Panc1 (cell line): ENCODE data around the gene NR4A1. TPM values are rescaled to one million over a fixed set of nuclear protein-coding genes. Genes with fewer than 3 reads are reported as not detected.

Experiments used
- ATAC-seq: fragments of 200-7000 bp; cut with Tn5 transposase; 2 replicates; pipeline ENCODE4 v1.9.1; 2020; ENCODE audit warnings: mild to moderate bottlenecking, moderate library complexity
- BruUV-seq: library from RNA; stranded (reverse); fragments of 400-500 nt; replicated peaks from 2 replicates; lab custom pipeline; 2021; lab: Mats Ljungman, UMichigan
- CTCF ChIA-PET: fragments of 300-600 bp; sonication (Branson Sonifier 250); formaldehyde crosslinking; loops from one replicate; lab custom pipeline; 2022; ENCODE audit warnings: antibody characterized with exemption; lab: Charles Lee
- POLR2A ChIA-PET: fragments of 300-600 bp; sonication (Branson Sonifier 250); formaldehyde crosslinking; loops from one replicate; lab custom pipeline; 2022; ENCODE audit warnings: antibody characterized with exemption; lab: Charles Lee
- DNase-seq: peaks from one replicate; pipeline ENCODE4 v3.0.0-alpha.2; 2010; ENCODE audit warnings: low read depth, low spot score
- H3K27ac ChIP-seq: 2 replicates; pipeline ENCODE4 v1.5.1; 2011; ENCODE audit warnings: mild to moderate bottlenecking, low read length, inconsistent platforms
- H3K27me3 ChIP-seq: fragments of 200-500 bp; sonication (Bioruptor generic); 2 replicates; pipeline ENCODE4 v1.6.0; 2014; ENCODE audit warnings: low read length, inconsistent platforms; ENCODE audit not compliant: control insufficient read depth, insufficient read depth
- H3K36me3 ChIP-seq: fragments of 200-500 bp; sonication (Bioruptor generic); 2 replicates; pipeline ENCODE4 v1.5.1; 2014; ENCODE audit warnings: inconsistent platforms, mild to moderate bottlenecking, low read length, moderate library complexity; ENCODE audit not compliant: control insufficient read depth, insufficient read depth
- H3K4me1 ChIP-seq: 2 replicates; pipeline ENCODE4 v1.5.1; 2011; ENCODE audit warnings: inconsistent platforms, mild to moderate bottlenecking, low read length, moderate library complexity; ENCODE audit not compliant: control insufficient read depth, insufficient read depth
- H3K4me3 ChIP-seq, 2 experiments: 2 replicates each; pipeline ENCODE4 v1.5.1; 2011 to 2012; ENCODE audit warnings: low read depth in 2 of 2, low read length in 2 of 2, mild to moderate bottlenecking in 2 of 2, inconsistent platforms in 1 of 2, moderate library complexity in 1 of 2
- H3K9me3 ChIP-seq: fragments of 200-500 bp; sonication (Bioruptor generic); 2 replicates; pipeline ENCODE4 v1.5.1; 2014; ENCODE audit warnings: low read depth, mild to moderate bottlenecking, inconsistent platforms, low read length, moderate library complexity; ENCODE audit not compliant: control insufficient read depth, insufficient read depth
- POLR2AphosphoS5 ChIP-seq: IDR thresholded peaks from 2 replicates; pipeline ENCODE4 v1.6.1; 2012; ENCODE audit warnings: mild to moderate bottlenecking, low read depth, low read length, moderate library complexity
- SIN3A ChIP-seq: IDR thresholded peaks from 2 replicates; pipeline ENCODE4 v1.6.1; 2012; ENCODE audit warnings: low read depth, mild to moderate bottlenecking, low read length, moderate library complexity, borderline replicate concordance; ENCODE audit not compliant: insufficient read depth
- in situ Hi-C: cut with HindIII; loops from 2 replicates; pipeline ENCODE4 v1.10.0; 2016; ENCODE audit warnings: low sequenced_read_pairs, low pct_unique_long_range_greater_than_20kb
- intact Hi-C: fragments of 100-400 bp; cut with micrococcal nuclease; formaldehyde crosslinking; loops from one replicate; pipeline ENCODE4 v1.10.0; 2022; ENCODE audit not compliant: unreplicated experiment
- total RNA-seq: library from RNA; stranded (reverse); gene quantifications from one replicate; pipeline ENCODE4 v1.2.1, GENCODE V29; 2021; ENCODE audit not compliant: unreplicated experiment
- TF ChIP-seq, protein P1 (sequence below): fragments of 450-650 bp; IDR thresholded peaks from 2 replicates; pipeline ENCODE4 v1.5.1; 2017; ENCODE audit warnings: mild to moderate bottlenecking
- TF ChIP-seq, protein P2 (sequence below), 2 experiments: IDR thresholded peaks; 2 replicates each; pipeline ENCODE4 v1.6.1; 2011 to 2012; ENCODE audit warnings: low read depth in 2 of 2, control low read depth in 1 of 2, low read length in 1 of 2, mild to moderate bottlenecking in 1 of 2, moderate library complexity in 1 of 2; ENCODE audit not compliant: insufficient read depth in 1 of 2

The NR4A1 gene
- total RNA-seq, 1 experiment from 2014 or later = 2.0 TPM

DNA sequence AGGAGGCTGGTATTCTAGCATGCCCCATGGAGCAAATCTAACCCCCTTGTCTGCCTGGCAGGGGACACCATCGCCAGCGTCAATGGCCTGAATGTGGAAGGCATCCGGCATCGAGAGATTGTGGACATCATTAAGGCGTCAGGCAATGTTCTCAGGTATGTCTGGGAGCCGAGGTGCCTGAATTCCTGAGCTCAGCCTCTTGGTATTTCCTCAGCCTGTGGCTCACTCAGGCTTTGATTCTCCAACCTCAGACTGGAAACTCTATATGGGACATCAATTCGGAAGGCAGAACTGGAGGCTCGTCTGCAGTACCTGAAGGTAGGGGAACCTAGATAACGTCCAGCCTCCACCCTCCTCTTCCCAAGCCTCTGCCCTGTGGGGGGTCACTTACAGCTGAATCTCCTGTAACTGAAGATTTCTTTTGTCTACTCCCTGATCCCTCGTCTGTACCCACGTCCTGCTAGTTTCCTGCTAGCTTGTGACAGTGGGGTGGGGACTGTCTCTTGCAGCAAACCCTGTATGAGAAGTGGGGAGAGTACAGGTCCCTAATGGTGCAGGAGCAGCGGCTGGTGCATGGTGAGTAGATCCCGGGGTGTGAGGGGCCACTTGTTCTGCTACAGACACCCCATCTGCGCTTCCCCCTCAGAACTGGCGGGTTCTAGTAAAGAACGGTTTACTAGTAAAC is 37.5 kb upstream of the NR4A1 start:
- TF ChIP-seq, protein P1, sequence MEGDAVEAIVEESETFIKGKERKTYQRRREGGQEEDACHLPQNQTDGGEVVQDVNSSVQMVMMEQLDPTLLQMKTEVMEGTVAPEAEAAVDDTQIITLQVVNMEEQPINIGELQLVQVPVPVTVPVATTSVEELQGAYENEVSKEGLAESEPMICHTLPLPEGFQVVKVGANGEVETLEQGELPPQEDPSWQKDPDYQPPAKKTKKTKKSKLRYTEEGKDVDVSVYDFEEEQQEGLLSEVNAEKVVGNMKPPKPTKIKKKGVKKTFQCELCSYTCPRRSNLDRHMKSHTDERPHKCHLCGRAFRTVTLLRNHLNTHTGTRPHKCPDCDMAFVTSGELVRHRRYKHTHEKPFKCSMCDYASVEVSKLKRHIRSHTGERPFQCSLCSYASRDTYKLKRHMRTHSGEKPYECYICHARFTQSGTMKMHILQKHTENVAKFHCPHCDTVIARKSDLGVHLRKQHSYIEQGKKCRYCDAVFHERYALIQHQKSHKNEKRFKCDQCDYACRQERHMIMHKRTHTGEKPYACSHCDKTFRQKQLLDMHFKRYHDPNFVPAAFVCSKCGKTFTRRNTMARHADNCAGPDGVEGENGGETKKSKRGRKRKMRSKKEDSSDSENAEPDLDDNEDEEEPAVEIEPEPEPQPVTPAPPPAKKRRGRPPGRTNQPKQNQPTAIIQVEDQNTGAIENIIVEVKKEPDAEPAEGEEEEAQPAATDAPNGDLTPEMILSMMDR = no peak
- no peak for TF ChIP-seq SIN3A
- Histone ChIP-seq H3K27ac (no peak overlapping the region), H3K4me1 (no peaks in the 10 kb centered on the region), H3K27me3 (no peaks in the 10 kb centered on the region), H3K9me3 (no peaks in the 10 kb centered on the region), H3K36me3 (no peaks in the 10 kb centered on the region), H3K4me3 (no peak overlapping the region)
- no peak for ATAC-seq
- intact Hi-C loops = no loop called here
- BruUV-seq = no TSS peak
- DNase-seq = no peak
- ChIA-PET CTCF (no interaction called here), POLR2A (no interaction called here)
- in situ Hi-C loops = no loop called here

DNA sequence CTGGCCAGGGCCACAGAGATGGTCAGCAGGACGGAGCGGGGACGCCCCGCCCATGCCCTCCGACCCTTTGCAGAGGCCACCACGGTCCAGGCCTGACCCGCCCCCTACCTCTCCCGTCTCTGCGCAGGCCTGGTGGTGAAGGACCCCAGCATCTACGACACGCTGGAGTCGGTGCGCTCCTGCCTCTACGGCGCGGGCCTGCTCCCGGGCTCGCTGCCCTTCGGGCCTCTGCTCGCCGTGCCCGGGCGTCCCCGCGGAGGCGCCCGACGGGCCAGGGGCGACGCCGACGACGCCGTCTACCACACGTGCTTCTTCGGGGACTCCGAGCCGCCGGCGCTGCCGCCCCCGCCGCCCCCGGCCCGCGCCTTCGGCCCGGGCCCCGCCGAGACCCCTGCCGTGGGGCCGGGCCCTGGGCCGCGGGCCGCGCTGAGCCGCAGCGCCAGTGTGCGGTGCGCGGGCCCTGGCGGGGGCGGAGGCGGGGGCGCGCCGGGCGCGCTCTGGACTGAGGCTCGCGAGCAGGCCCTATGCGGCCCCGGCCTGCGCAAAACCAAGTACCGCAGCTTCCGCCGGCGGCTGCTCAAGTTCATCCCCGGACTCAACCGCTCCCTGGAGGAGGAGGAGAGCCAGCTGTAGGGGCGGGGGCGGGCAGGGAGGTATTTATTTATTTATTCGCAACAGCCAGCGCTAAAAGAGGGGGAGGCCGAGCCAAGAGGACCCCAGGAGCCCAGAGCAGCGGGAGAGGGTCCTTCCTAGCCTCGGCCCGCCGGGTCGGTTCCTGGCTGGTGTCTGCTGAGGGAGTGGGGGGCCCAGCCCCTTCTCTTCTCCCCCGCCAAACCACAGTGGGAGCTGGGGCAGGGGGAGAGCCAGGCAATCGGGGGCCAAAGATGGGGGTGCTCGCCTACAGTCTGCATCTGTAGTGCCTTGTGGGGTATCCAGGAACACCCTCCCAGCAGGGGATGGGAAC is 36.4 kb upstream of the NR4A1 start:
- intact Hi-C loops (no loop called here), in situ Hi-C loops (no loop called here)
- POLR2A ChIA-PET = interaction anchor here (0.6 kb wide), 2 partner anchors 196 to 1579 kb away, joined by 3 to 4 read pairs; no protein-coding TSS in a partner anchor
- Histone ChIP-seq H3K9me3 (no peaks in the 10 kb centered on the region), H3K4me1 (no peaks in the 10 kb centered on the region), H3K27me3 (no peaks in the 10 kb centered on the region), H3K36me3 (no peaks in the 10 kb centered on the region), H3K4me3 (no peak overlapping the region), H3K27ac (no peak overlapping the region)
- TF ChIP-seq, protein P2, sequence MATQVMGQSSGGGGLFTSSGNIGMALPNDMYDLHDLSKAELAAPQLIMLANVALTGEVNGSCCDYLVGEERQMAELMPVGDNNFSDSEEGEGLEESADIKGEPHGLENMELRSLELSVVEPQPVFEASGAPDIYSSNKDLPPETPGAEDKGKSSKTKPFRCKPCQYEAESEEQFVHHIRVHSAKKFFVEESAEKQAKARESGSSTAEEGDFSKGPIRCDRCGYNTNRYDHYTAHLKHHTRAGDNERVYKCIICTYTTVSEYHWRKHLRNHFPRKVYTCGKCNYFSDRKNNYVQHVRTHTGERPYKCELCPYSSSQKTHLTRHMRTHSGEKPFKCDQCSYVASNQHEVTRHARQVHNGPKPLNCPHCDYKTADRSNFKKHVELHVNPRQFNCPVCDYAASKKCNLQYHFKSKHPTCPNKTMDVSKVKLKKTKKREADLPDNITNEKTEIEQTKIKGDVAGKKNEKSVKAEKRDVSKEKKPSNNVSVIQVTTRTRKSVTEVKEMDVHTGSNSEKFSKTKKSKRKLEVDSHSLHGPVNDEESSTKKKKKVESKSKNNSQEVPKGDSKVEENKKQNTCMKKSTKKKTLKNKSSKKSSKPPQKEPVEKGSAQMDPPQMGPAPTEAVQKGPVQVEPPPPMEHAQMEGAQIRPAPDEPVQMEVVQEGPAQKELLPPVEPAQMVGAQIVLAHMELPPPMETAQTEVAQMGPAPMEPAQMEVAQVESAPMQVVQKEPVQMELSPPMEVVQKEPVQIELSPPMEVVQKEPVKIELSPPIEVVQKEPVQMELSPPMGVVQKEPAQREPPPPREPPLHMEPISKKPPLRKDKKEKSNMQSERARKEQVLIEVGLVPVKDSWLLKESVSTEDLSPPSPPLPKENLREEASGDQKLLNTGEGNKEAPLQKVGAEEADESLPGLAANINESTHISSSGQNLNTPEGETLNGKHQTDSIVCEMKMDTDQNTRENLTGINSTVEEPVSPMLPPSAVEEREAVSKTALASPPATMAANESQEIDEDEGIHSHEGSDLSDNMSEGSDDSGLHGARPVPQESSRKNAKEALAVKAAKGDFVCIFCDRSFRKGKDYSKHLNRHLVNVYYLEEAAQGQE (IDR thresholded peaks at IDR 0.05; ENCODE audit: insufficient read depth in 1 of 2, low read depth in 2 of 2, low read length in 1 of 2) = no peak
- no peak for TF ChIP-seq POLR2AphosphoS5
- ATAC-seq = no peak
- CTCF ChIA-PET = no interaction called here
- BruUV-seq = no TSS peak
- no peak for DNase-seq
